NT2/D1 (cell line): ENCODE measurements around the gene NUAK1.

ENCODE experiments used
- SUZ12 ChIP-seq: IDR thresholded peaks from 2 replicates; pipeline ENCODE4 v1.6.1; 2011; ENCODE audit not compliant: insufficient read length, insufficient read depth; ENCODE audit errors: extremely low read depth
- YY1 ChIP-seq: IDR thresholded peaks from 2 replicates; pipeline ENCODE4 v1.6.1; 2011; ENCODE audit not compliant: insufficient read length, insufficient read depth
- ZNF274 ChIP-seq: IDR thresholded peaks from 2 replicates; pipeline ENCODE4 v1.6.1; 2011; ENCODE audit warnings: mild to moderate bottlenecking, low read depth, low read length

DNA sequence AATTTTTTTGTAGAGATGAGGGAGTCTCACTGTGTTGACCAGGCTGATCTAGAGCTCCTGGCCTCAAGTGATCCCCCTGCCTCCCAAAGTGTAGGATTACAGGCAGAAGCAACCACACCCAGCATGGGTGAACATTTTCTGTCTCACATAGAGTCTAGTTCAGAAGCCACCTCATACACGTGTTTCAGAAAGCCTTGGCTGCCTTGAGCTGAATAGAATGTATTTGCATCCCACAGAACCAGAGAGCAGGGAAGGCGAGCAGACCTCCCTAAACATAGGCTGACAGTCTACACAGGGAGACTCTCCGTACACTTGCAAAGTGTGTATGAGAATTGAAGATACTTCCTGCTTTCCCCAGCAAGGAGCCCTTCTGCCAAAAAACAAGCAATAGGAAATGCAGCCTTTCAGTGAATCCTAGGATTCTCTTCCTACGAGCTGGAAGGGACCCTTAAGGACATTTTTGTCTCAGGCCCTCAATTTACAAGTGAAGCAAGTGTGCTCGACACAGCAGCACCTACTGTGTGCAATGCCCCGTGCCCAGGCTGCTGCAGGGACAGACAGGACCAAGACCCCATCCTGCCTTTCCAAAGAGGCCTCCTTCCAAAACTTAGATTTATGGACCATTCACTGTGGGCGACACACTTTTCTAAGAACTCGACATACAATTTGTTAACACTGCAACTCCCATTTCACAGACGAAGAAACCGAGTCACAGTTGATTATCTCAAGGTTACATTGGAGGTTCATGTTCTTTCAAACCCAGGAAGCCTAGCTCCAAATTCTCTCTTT is 11.2 kb downstream of the NUAK1 start:
- TF ChIP-seq SUZ12 (no peak), ZNF274 (no peak), YY1 (no peak)
